ENCODE data around the gene LRRC14B. TPM values are rescaled to one million over a fixed set of nuclear protein-coding genes. Genes with fewer than 3 reads are reported as not detected.
A peak's percentile ranks its signal among the peaks of the same experiment; 100 is the strongest.
"Not testable (repeated sequence)": the region's sequence is repeated elsewhere in the genome, so short reads cannot be mapped to it uniquely, and the experiment has no call there.

The LRRC14B gene
- total RNA-seq, 2 donors from 2014 or later, result not detected

- H3K27me3 Mint-ChIP-seq (ENCODE audit: low read depth), result no peaks in the 10 kb centered on the region
- peak overlapping the region; percentile 97 for H3K27ac Mint-ChIP-seq
- peaks cover 78% of the 10 kb centered on the region for H3K4me1 Mint-ChIP-seq (ENCODE audit: low read depth)
- H3K4me3 Mint-ChIP-seq, result peak overlapping the region; percentile 95 to 99
- H3K36me3 Mint-ChIP-seq (ENCODE audit: insufficient read depth in 2 of 2), result peaks cover 5 to 19% of the 10 kb centered on the region in 2 donors
- DNase-seq (peak; percentile 34 to 56), ATAC-seq (replicated peaks in 1 of 2) (peak; percentile 18 to 35)
- no peaks in the 10 kb centered on the region for H3K9me3 Mint-ChIP-seq
Measured at GRCh38 chr5:218457-219291, 27.4 kb downstream of the LRRC14B start.

DNA sequence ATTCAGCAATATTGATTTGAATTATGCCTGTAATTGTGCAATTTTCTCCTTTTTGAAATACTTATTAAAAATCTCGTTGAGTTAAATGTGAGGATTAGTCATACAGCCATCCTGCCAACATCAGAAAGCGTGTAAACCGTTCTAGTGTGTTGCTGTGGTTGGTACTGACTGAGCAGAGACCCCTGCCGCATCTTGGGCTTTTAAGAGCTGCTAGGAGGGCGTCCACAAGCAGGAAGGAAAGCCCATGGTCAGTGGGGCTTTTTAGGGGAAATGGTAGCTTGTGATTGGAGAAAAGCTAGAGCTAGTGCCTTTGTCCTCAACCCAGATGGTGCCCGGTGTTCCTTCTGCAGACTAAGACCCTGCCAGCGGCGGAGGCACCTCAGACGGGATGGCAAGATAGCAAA is 28.2 kb downstream of the LRRC14B start:
- Mint-ChIP-seq H3K36me3 (ENCODE audit: insufficient read depth in 2 of 2) (peaks cover 0 to 11% of the 10 kb centered on the region in 2 donors), H3K9me3 (no peaks in the 10 kb centered on the region), H3K4me3 (peak overlapping the region; percentile 95 to 99), H3K4me1 (ENCODE audit: low read depth) (peaks cover 70% of the 10 kb centered on the region), H3K27me3 (ENCODE audit: low read depth) (no peaks in the 10 kb centered on the region), H3K27ac (peak overlapping the region; percentile 97)
- ATAC-seq (replicated peaks in 1 of 2) (peak; percentile 32 to 36), DNase-seq (peak; percentile 32 to 37)

GRCh38 chr5:219991-220390 is 28.7 kb downstream of the LRRC14B start:
- H3K36me3 Mint-ChIP-seq (ENCODE audit: insufficient read depth in 2 of 2), result peaks cover 0 to 12% of the 10 kb centered on the region in 2 donors
- peaks cover 64% of the 10 kb centered on the region for H3K4me1 Mint-ChIP-seq (ENCODE audit: low read depth)
- peak overlapping the region; percentile 95 to 99 for H3K4me3 Mint-ChIP-seq
- DNase-seq (no peak), ATAC-seq (replicated peaks in 1 of 2) (no peak)
- H3K9me3 Mint-ChIP-seq, result no peaks in the 10 kb centered on the region
- peak overlapping the region; percentile 97 for H3K27ac Mint-ChIP-seq
- no peaks in the 10 kb centered on the region for H3K27me3 Mint-ChIP-seq (ENCODE audit: low read depth)

DNA sequence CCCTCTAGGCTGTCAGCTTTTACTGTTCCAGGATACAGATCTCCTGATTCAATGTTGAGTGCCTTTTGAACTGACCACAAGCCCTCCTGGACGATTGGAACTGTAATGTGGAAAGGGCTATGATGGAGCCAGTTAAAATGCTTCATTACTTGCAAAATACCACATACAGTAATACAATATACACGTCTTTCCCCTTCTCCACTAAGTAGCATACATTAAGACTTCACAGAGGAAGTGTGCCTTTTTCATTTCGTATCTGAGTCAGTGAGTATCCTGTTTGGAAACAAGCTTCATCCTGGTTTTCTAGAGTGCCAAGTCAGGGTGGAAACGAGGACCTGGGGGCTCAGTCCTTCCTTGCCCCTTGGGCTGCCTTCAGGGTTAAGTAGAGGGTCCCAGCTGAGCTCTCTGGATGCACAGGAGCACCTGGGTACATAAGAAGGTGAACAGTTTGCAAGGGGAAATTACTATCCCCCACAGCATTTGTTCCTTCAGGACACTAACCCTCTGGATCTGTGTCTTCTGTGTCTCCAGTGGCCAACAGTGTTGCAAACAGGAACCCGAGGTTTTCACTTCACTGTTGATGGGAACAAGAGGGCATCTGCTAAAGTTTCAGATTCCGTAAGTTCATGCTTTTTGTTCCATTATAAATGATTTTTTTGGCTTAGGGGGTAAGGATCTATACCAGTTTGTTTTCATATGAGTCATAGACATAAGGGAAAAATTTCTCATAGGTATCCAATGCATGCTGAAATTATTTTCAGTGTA is 31.8 kb downstream of the LRRC14B start:
- not testable (repeated sequence) for H3K27me3 Mint-ChIP-seq (ENCODE audit: low read depth); H3K9me3 Mint-ChIP-seq; DNase-seq; ATAC-seq (replicated peaks in 1 of 2)
- peaks cover 5 to 25% of the 10 kb centered on the region in 2 donors for H3K36me3 Mint-ChIP-seq (ENCODE audit: insufficient read depth in 2 of 2)
- peak overlapping the region; percentile 42 to 62 for H3K4me3 Mint-ChIP-seq
- peak overlapping the region; percentile 66 for H3K27ac Mint-ChIP-seq
- H3K4me1 Mint-ChIP-seq (ENCODE audit: low read depth), result peaks cover 44% of the 10 kb centered on the region

DNA sequence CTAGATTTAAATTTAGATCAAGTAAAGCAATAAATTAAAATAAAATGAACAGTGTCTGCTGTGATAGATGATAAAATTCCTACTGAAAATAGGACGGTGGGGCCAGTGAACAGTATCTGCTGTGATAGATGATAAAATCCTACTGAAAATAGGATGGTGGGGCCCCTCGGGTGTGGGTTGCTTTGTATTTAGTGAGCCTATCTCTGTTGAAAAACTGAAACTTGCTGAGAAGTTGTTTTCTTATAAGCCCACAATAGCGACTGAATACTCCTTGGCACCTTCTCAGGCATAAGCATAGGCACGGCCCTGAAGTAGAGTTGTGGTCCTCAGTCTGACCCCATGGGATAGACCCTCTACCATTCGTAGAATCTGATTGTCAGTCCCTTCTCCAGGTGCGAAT is 32.5 kb downstream of the LRRC14B start:
- Mint-ChIP-seq H3K9me3 (no peaks in the 10 kb centered on the region), H3K4me3 (no peak overlapping the region), H3K4me1 (ENCODE audit: low read depth) (peaks cover 44% of the 10 kb centered on the region), H3K36me3 (ENCODE audit: insufficient read depth in 2 of 2) (peaks cover 5 to 28% of the 10 kb centered on the region in 2 donors), H3K27me3 (ENCODE audit: low read depth) (no peaks in the 10 kb centered on the region), H3K27ac (no peak overlapping the region)
- no peak for ATAC-seq (replicated peaks in 1 of 2)
- no peak for DNase-seq

DNA sequence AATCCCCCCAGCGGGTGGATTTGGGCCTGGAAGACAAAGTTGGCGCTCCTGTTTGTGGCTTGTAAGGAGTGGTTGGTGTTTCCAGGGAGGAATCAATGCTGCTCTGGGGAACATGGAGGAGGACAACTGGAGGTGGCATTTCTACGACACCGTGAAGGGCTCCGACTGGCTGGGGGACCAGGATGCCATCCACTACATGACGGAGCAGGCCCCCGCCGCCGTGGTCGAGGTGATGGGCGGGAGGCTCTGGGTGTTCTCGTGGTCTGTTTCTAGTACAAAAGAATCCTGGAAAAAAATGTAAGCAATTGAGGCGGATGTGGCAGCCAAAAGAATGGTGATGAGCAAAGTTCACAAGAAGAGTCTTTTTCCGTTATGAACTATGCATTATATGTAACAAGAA is 34.0 kb downstream of the LRRC14B start:
- DNase-seq (no peak), ATAC-seq (replicated peaks in 1 of 2) (no peak)
- no peaks in the 10 kb centered on the region for H3K27me3 Mint-ChIP-seq (ENCODE audit: low read depth)
- H3K9me3 Mint-ChIP-seq, result no peaks in the 10 kb centered on the region
- no peak overlapping the region for H3K27ac Mint-ChIP-seq
- H3K36me3 Mint-ChIP-seq (ENCODE audit: insufficient read depth in 2 of 2), result peaks cover 10 to 31% of the 10 kb centered on the region in 2 donors
- H3K4me3 Mint-ChIP-seq, result no peak overlapping the region
- peaks cover 32% of the 10 kb centered on the region for H3K4me1 Mint-ChIP-seq (ENCODE audit: low read depth)

DNA sequence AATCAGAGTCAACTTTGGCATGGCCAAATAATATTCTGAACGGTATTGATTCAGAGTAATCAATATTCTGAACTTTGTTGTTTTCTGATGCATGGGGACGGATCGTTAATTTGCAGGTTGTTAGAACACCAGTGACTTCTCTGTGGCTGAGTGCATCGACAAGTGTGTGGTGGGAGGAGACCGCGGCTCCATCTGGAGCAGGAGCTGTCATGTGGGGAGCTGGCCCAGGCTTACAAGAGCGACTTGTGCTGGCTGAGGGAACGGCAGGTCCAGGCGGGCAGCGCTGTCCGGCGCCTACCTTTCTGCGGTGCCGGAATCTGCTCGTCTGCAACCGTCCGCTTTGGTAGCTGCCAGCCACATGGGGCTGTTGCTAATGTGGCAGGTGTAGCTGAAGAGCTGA is 36.1 kb downstream of the LRRC14B start:
- DNase-seq; H3K4me3 Mint-ChIP-seq; ATAC-seq (replicated peaks in 1 of 2); H3K27me3 Mint-ChIP-seq (ENCODE audit: low read depth); H3K9me3 Mint-ChIP-seq; H3K27ac Mint-ChIP-seq: not testable (repeated sequence)
- H3K36me3 Mint-ChIP-seq (ENCODE audit: insufficient read depth in 2 of 2), result peaks cover 12 to 40% of the 10 kb centered on the region in 2 donors
- peaks cover 22% of the 10 kb centered on the region for H3K4me1 Mint-ChIP-seq (ENCODE audit: low read depth)

DNA sequence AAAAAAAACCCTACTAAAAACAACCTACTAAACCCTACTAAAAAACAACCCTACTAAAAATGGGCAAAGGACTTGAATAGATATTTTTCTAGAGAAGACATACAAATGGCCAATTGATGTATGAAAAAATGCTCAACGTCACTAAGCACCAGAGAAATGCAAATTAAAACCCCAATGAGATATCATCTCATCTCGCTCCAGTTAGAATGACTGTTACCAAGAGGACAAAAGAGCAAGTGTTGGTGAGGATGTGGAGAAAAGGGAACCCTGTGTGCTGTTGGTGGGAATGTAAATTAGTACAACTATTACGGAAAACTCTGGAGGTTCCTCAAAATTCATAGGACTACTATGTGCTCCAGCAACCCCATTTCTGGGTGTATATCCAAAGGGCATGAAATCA is 37.6 kb downstream of the LRRC14B start:
- H3K27me3 Mint-ChIP-seq (ENCODE audit: low read depth), result no peaks in the 10 kb centered on the region
- H3K27ac Mint-ChIP-seq, result no peak overlapping the region
- DNase-seq (no peak), ATAC-seq (replicated peaks in 1 of 2) (no peak)
- H3K36me3 Mint-ChIP-seq (ENCODE audit: insufficient read depth in 2 of 2), result peaks cover 13 to 46% of the 10 kb centered on the region in 2 donors
- H3K9me3 Mint-ChIP-seq, result no peaks in the 10 kb centered on the region
- H3K4me3 Mint-ChIP-seq, result no peak overlapping the region
- peaks cover 9% of the 10 kb centered on the region for H3K4me1 Mint-ChIP-seq (ENCODE audit: low read depth)

- no peaks in the 10 kb centered on the region for H3K27me3 Mint-ChIP-seq (ENCODE audit: low read depth)
- H3K27ac Mint-ChIP-seq, result no peak overlapping the region
- ATAC-seq (replicated peaks in 1 of 2) (no peak), DNase-seq (no peak)
- H3K4me3 Mint-ChIP-seq, result no peak overlapping the region
- H3K9me3 Mint-ChIP-seq, result no peaks in the 10 kb centered on the region
- peaks cover 13 to 45% of the 10 kb centered on the region in 2 donors for H3K36me3 Mint-ChIP-seq (ENCODE audit: insufficient read depth in 2 of 2)
- H3K4me1 Mint-ChIP-seq (ENCODE audit: low read depth), result peaks cover 9% of the 10 kb centered on the region
Measured at GRCh38 chr5:230711-231110, 39.4 kb downstream of the LRRC14B start.

- DNase-seq, result peak; percentile 15 to 18
- peaks cover 12 to 45% of the 10 kb centered on the region in 2 donors for H3K36me3 Mint-ChIP-seq (ENCODE audit: insufficient read depth in 2 of 2)
Measured at GRCh38 chr5:231661-232060, 40.4 kb downstream of the LRRC14B start.

GRCh38 chr5:233426-233825 is 42.1 kb downstream of the LRRC14B start:
- not testable (repeated sequence) for H3K4me3 Mint-ChIP-seq; H3K9me3 Mint-ChIP-seq; DNase-seq; H3K4me1 Mint-ChIP-seq (ENCODE audit: low read depth); ATAC-seq (replicated peaks in 1 of 2); H3K27me3 Mint-ChIP-seq (ENCODE audit: low read depth)
- Mint-ChIP-seq H3K36me3 (ENCODE audit: insufficient read depth in 2 of 2) (peaks cover 10 to 39% of the 10 kb centered on the region in 2 donors), H3K27ac (peak overlapping the region; percentile 25)

More at GRCh38 chr5:231661-232060, 40.4 kb downstream of the LRRC14B start:
- H3K9me3 Mint-ChIP-seq, result no peaks in the 10 kb centered on the region
- ATAC-seq (replicated peaks in 1 of 2), result peak; percentile 74 to 81
- no peak overlapping the region for H3K4me3 Mint-ChIP-seq
- peak overlapping the region; percentile 27 for H3K27ac Mint-ChIP-seq
- peaks cover 9% of the 10 kb centered on the region for H3K4me1 Mint-ChIP-seq (ENCODE audit: low read depth)
- H3K27me3 Mint-ChIP-seq (ENCODE audit: low read depth), result no peaks in the 10 kb centered on the region

DNA sequence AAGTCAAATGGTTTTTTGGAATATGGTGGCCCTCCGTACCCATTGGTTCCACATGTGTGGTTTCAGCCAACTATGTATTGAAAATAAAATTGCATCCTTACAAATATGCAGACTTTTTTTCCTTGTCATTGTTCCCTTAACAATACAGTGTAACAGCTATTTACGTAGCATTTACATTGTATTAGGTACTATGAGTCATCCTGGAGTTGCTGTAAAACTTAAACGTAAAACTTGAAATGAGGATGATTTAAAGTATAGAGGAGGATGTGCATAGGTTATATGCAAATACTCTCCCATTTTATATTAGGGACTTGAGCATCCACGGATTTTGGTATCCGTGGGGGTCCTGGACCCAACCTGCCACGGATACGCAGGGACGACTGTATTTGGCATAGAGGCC is 43.2 kb downstream of the LRRC14B start:
- DNase-seq, result no peak
- Mint-ChIP-seq H3K9me3 (no peaks in the 10 kb centered on the region), H3K27ac (no peak overlapping the region), H3K4me3 (no peak overlapping the region), H3K36me3 (ENCODE audit: insufficient read depth in 2 of 2) (peaks cover 5 to 31% of the 10 kb centered on the region in 2 donors), H3K4me1 (ENCODE audit: low read depth) (peaks cover 9% of the 10 kb centered on the region), H3K27me3 (ENCODE audit: low read depth) (no peaks in the 10 kb centered on the region)
- no peak for ATAC-seq (replicated peaks in 1 of 2)

DNA sequence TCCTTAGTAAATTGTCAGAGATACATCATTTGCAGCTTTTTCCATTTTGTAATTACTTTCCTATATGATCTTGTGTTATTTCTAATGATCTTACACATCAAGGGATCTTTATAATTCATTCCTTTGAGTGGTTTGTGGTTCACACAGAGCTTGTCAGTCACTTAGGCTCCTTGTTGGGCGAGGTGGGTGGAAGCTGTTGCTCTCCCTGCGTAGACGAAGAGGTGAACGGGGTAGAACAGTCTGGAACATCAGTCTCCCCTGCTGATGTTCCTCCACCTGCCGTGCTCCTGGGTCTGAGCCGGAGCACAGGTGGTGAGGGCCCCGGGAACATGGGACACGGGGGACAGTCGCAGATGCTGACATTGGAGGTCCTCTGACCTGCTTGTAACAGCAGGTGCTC is 44.2 kb downstream of the LRRC14B start:
- not testable (repeated sequence) for ATAC-seq (replicated peaks in 1 of 2); H3K27me3 Mint-ChIP-seq (ENCODE audit: low read depth); DNase-seq; H3K4me3 Mint-ChIP-seq; H3K9me3 Mint-ChIP-seq; H3K4me1 Mint-ChIP-seq (ENCODE audit: low read depth); H3K27ac Mint-ChIP-seq
- H3K36me3 Mint-ChIP-seq (ENCODE audit: insufficient read depth in 2 of 2), result peaks cover 5 to 33% of the 10 kb centered on the region in 2 donors
